Lower leg skin (tissue), 3 donors: ENCODE results near the gene KCNT1.

Experiments
- CTCF ChIP-seq, 3 donors: fragments of 450-650 bp; IDR thresholded peaks; one replicate each; pipeline ENCODE4 v1.5.1; 2016; ENCODE audit warnings: antibody characterized with exemption in 3 of 3, mild to moderate bottlenecking in 3 of 3, moderate library complexity in 2 of 3
- POLR2A ChIP-seq, 2 donors: fragments of 450-650 bp; IDR thresholded peaks; one replicate each; pipeline ENCODE4 v1.6.1; 2016 to 2017; ENCODE audit warnings: antibody characterized with exemption in 2 of 2, mild to moderate bottlenecking in 1 of 2, moderate library complexity in 1 of 2

- no peak for TF ChIP-seq CTCF (IDR thresholded peaks at IDR 0.05)
- no peak for TF ChIP-seq POLR2A (IDR thresholded peaks at IDR 0.05)
Measured at GRCh38 chr9:135659252-135659651, 42.7 kb upstream of the KCNT1 start.
